AG10803 (cell line): ENCODE data around the gene BICDL2.
"Not testable (repeated sequence)": the region's sequence is repeated elsewhere in the genome, so short reads cannot be mapped to it uniquely, and the experiment has no call there.

Experiments used
- DNase-seq: peaks from one replicate; pipeline ENCODE4 v3.0.0; 2010; ENCODE audit warnings: low read depth
- H3K4me3 ChIP-seq: 2 replicates; pipeline ENCODE4 v1.5.1; 2011; ENCODE audit warnings: mild to moderate bottlenecking, low read length, control low read depth
- CTCF ChIP-seq: conservative IDR thresholded peaks from 2 replicates; pipeline ENCODE4 v1.5.1; 2011; ENCODE audit warnings: mild to moderate bottlenecking, low read length, control low read depth, inconsistent platforms

BICDL2 gene

GRCh38 chr16:3036726-3037315 is at the start of gene BICDL2:
BICDL2 (minus strand) TSS chr16:3036944; CDS start chr16:3035496, 1,448 bp downstream.
- TF ChIP-seq CTCF: no peak
- DNase-seq: no peak
- H3K4me3 ChIP-seq: no peak within 1 kb of the TSS

GRCh38 chr16:3085868-3086595 is 49.3 kb upstream of the BICDL2 start:
- TF ChIP-seq CTCF: no peak
- no peak for DNase-seq
- no peak overlapping the region for H3K4me3 ChIP-seq

- TF ChIP-seq CTCF: no peak
Observed at GRCh38 chr16:3084969-3085670, 48.4 kb upstream of the BICDL2 start.

GRCh38 chr16:3084491-3084890 is 47.7 kb upstream of the BICDL2 start:
- H3K4me3 ChIP-seq: no peak overlapping the region

More at GRCh38 chr16:3084969-3085670, 48.4 kb upstream of the BICDL2 start:
- no peak overlapping the region for H3K4me3 ChIP-seq
- no peak for DNase-seq

GRCh38 chr16:3083408-3083807 is 46.7 kb upstream of the BICDL2 start:
- H3K4me3 ChIP-seq, DNase-seq: not testable (repeated sequence)

More at GRCh38 chr16:3084491-3084890, 47.7 kb upstream of the BICDL2 start:
- no peak for TF ChIP-seq CTCF
- DNase-seq: no peak

- DNase-seq, H3K4me3 ChIP-seq: not testable (repeated sequence)
Observed at GRCh38 chr16:3081957-3082356, 45.2 kb upstream of the BICDL2 start.

GRCh38 chr16:3080024-3080423 is 43.3 kb upstream of the BICDL2 start:
- no peak for TF ChIP-seq CTCF
- H3K4me3 ChIP-seq: no peak overlapping the region
- DNase-seq: no peak

GRCh38 chr16:3076577-3076976 is 39.8 kb upstream of the BICDL2 start:
- H3K4me3 ChIP-seq: no peak overlapping the region
- TF ChIP-seq CTCF: no peak
- no peak for DNase-seq

- not testable (repeated sequence) for DNase-seq, H3K4me3 ChIP-seq
Observed at GRCh38 chr16:3075946-3076345, 39.2 kb upstream of the BICDL2 start.
